Measurements from ENCODE around the gene ZMIZ1.

ZMIZ1 gene

DNA sequence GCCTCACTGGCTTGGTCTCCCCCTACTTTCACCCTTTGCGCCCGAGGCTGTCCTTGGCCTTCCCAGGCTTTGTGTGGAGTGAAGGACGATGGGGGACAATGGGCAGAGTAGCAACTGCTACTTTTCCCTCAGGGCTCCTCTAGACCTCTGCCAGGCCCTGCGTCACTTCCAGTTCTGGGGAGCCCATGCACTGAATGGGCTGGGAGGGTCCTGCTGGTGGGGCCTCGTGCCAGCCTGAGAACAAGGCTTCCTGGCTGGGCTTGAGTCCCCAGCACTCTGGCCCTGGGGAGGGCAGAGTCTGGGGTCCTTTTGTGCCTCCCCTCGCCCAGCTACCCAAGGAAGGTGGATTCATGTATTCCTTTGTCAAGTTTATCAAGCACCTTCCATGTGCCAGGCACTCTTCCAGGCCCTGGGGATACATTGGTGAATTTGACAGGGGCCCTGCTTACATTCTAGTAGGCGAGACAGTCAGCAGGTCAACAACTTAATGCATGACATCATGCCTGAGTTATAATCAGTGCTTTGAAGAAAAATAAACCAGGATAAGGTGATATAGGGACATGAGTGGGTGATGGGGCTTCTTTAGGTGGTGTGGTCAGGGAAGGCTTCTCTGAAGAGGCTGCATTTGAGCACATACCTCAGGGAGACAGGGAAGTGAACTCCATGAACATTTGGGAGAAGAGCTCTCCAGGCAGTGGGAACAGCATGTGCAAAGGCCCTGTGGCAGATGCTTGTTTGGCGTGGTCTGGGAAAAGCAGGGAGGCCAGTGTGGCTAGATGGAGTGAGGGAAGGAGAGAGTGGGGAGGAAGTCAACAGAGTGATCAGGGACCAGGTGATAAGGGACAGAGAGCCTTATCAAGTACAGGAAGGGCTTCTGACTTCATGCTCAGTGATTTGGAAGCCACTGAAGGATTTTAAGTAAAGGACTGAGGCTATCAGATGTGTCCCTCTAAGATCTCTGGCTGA lies 14.1 kb downstream of the ZMIZ1 start:
- no peak for DNase-seq

DNA sequence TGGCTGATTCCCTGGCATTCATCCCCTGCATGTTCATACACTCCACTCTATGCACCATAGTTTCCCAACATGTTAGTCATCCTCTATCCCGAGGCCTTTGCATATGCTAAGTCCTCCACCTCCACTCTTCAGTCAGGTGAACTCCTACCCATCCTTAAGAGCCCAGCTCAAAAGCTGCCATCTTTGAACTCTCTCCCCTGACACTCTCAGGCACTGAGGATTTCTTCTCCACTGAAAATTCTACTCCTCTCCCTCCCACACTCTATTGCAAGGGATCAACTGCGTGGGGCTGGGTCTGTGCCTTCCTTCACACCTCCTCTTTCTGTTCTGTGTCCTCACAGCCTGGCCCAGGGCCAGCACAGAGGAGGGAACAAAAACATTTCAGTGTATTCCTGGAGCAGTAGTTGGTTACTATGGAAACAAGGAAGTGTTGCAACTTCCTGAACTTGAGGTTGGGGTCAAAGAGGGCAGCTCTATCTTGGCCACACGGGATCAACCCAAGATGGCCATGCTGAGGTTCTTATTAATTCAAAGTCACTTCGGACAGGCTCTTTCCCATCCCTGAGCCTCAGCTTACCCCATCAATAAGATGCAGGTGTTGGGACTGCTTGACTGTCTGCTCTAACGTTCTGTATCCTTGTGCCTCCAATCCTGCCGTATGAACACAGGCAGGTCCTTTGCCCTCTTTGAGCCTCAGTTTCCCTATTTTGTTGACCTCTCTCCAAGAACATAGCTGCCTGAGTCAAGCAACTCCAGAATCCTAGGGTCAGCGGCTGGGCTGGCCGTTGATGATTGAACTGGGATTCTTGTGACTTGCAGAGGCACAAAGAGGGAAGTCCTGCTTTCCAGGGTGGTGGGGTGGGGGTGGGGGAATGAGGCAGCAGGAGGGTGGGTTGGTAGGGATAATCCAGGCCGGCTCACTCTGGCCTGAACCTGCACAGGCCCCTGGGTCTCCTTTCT lies 15.5 kb downstream of the ZMIZ1 start:
- no peak for DNase-seq

GRCh38 chr10:79084972-79085597 lies 16.3 kb downstream of the ZMIZ1 start:
- no peak for DNase-seq

GRCh38 chr10:79086822-79087221 lies 18.1 kb downstream of the ZMIZ1 start:
- no peak for DNase-seq

- DNase-seq, result no peak
These were observed 19.0 kb downstream of the ZMIZ1 start for GRCh38 chr10:79087721-79088120.

DNA sequence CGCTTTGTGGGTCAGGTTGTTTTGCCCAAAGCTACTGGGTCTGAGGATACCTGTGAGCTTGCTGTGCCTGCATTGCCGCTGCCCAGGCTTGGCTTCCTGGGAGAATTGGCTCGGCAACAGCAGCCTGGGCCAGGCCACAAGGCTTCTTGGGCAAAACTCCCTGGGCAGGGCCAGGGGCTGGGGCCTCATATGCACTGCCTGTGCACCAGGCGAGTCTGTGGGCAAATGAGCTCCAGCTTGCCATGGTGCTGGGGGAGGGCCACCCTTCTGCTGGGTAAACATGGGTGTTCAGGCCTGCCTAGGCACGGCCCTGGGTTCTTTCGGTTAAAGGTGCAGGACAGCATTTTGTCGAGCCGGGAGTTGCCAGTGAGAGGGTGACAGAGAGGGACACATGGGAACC lies 19.4 kb downstream of the ZMIZ1 start:
- no peak for DNase-seq

DNA sequence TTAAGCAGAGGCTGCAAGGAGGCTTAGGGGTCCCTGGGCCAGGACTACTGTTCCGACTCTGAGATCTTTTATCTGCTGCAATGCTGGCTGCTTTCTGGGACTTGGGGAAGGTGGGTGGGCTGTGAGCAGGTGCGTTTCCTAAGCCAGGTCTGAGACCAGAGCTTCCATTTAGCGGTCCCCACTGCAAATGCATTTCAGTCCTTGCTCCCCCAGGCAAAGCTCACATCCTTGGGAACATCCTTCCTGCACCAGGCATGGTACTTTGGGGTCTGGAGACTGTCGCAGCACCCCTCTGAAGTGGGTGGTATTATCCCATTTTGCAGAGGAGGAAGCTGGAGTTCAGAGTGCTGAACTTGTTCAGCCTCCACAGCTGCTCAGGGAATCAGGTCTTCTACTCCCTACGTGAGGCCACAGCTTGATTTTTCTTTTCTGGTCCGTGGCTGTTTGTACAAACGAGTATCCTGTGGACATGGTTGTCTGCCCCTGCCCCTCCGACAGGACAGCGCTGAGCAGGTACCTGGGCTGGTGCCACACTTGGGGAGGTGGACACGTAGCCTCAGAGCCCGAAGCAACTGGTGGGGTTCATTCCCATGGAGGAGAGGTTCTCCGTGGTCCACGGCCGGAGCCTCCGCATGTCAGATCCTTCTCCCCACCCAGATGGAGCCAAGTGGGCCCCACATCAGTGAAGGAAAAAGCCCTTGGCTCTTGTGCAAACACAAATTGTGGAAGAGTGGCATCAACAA lies 20.0 kb downstream of the ZMIZ1 start:
- DNase-seq, result no peak

DNA sequence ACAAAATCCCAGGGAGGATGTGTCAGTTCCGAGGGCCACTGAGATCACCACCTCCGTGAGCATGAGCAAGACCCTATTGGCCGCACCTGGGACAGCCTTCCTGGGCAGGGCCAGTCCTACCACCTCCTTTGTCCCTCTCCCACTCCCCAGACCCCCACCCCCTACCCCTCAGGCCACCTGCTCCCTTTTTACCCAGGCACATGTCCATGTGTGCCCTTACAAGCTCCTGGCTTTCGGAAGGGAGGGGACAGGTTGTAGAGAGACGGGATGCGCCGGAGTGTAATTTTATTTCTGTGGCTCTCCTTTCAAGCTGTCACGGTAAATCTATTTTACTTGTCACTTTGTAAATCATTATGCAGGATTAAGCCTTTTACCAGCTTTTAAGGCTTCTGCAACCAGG lies 20.9 kb downstream of the ZMIZ1 start:
- DNase-seq, result no peak

DNA sequence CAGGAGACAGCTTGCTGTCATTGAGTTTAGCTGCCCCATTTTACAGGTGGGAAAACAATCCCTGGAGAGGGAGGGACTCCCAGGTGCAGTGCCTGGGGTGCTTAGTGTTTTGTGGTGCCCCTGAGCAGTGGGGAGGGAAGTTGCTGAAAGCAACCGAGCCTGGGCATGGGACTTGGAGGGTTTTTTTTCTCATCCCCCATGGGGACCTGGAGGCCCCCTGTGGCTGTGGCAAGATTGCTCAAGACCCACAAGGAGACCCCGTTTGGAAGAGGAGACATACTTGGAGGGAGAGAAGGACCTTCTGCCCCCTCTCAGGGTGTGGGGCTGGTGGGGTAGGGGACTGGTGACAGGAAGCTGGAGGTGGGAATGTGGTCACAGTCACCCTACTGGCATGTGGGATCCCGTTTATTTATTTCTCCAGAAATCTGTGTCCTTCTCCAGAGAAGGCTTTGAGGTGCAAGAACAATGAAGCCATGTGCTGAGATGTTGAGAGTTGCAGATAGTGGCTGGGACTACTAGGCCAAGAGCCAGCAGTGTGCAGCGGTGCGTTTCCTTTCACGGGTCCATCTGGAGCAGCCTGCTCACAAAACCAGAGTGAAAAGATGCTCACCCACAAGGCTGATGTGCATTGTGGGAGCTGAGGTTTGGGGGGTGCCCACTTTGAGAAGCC lies 21.5 kb downstream of the ZMIZ1 start:
- no peak for DNase-seq

DNA sequence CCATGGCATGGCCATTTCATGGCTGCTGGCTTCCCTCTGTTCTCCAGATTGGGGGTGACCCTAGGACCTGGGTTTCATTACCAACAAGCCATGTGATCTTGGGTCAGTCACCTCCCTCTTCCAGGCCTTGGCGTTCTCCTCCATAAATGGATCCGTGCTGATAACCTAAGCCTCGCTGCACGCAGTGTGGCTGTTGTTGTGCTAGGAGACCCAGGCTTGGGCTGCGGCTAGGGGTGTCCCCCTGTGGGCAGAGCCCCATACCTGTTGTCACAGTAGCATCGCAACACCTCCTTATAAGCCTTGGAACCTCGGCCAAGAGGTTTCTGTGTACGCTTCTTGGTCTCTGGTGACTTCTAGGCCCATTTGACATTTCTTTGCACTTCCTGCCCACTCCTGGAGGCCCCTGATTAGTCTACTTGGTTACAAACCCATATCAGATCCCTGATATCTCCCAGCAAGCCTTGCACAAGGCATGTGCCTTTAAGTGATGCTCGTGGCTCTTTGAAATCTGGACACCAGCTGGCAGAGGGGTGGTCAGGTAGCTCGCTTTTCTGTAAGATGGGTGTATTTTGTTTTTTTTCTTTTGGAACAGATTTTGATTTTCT lies 23.6 kb downstream of the ZMIZ1 start:
- DNase-seq, result no peak

GRCh38 chr10:79093658-79094411 lies 25.1 kb downstream of the ZMIZ1 start:
- no peak for DNase-seq

GRCh38 chr10:79094412-79095175 lies 25.8 kb downstream of the ZMIZ1 start:
- DNase-seq, result no peak

DNA sequence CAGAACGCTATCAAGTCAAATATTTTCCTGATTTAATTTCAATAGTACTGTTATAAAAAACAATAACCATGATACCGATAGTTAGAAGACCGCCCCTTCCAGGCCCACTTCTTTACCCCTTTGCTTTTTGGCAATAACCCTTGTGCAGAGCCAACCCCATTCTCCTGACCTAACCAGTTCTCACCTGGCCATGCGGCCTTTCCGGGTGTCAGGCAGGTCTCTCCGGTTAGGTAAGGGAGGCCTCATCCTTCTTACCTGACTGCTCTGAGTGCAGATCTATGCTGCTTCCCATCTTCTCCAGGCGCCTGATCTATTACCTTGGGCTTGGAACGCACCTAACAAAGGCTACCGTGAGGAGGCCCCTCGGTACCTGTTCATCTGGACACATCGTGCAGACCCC lies 26.6 kb downstream of the ZMIZ1 start:
- no peak for DNase-seq

- DNase-seq, result no peak
These were observed 27.7 kb downstream of the ZMIZ1 start for GRCh38 chr10:79096514-79096913.

DNA sequence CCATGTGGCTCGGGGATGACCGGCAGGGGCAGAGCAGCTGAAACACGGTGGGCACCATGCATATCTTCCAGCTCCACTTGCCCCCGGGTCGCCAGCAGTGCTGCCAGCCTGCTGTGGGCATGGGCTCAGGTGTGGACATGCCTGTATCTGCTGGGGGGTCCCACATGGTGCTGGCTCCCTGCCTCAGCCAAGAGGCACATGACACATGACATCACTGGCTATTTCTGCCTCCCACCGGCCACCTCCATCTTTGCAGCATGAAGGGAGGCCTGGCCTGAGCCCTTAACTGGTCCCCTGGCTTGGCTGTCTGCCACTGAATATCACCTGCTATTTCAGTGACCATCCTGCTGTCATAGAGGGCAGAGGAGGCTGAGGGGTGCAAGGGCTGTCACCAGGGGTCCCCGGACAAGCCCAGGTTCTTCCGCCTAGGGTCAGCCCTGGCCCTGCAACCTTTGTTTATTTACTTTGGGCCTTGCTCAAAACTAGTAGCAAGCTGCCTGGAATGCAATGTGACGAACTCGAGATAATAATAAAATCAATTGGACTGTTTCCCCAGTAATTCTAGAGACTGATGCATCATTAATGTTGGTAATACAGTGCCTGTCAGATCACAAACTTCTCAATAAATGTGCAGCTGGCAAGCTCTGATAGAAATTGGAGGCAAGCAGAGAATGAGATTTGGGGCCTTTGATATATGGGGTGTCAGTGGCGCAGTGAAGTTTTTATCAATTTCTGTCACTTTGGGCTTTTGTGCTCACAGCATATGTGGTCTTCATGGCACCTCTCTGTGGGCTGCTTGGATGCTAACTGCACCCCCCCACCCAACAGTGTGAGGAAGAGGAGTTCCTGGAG lies 28.5 kb downstream of the ZMIZ1 start:
- DNase-seq, result no peak

DNA sequence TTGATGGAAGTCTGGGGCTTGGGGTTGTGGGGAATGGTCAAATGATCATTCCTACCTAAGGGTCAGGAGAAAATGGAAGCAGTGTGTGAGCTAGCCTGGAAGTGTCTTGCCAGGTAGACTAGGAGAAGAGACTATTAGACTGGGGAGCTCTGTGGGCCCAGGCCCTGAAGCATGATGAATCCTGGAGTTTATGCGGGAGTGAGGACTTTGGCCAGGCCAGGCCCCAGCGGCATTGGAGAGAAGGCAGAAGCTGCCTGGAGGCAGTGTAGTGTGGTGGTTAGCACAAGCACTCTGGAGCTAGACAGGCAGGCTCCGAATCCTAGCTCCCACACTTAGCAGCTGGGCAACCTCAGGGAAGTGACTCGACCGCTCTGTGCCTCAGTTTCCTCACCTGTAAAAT lies 29.3 kb downstream of the ZMIZ1 start:
- no peak for DNase-seq

- DNase-seq, result no peak
These were observed 29.8 kb downstream of the ZMIZ1 start for GRCh38 chr10:79098596-79099015.

GRCh38 chr10:79099898-79100448 lies 31.2 kb downstream of the ZMIZ1 start:
- DNase-seq, result no peak
